GM18507 (cell line): ENCODE results near the gene IGFL3.
"Not testable (repeated sequence)": the region's sequence is repeated elsewhere in the genome, so short reads cannot be mapped to it uniquely, and the experiment has no call there.

Experiments used
- DNase-seq: peaks from one replicate; pipeline ENCODE4 v3.0.0; 2011; ENCODE audit warnings: low read depth; ENCODE audit not compliant: insufficient read length; ENCODE audit errors: extremely low spot score
- FAIRE-seq: peaks from 2 replicates; lab custom pipeline; 2011; peaks lifted over from hg19 to GRCh38; lab: Jason Lieb, UNC

The IGFL3 gene

DNA sequence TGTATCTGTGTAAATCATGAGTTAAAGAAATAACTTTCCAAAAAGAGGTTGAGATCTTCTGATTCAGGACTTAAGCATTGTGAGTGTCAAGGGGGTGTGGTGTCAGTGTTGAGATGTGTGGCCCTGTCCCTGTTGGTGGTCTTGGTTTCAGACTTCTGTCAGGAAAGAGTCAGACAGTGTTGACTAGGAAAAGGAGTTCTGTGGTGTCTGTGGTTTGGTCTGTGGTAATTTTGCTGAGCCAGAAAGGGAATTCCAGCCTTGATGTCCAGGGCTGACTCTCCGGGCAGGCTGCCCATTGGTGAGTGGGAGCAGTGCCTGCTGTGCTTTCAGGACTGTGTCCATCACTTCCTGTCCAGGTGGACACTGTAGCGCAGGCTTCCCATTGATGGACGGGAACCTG is 43.9 kb downstream of the IGFL3 start:
- FAIRE-seq, result no peak
- DNase-seq, result no peak

DNA sequence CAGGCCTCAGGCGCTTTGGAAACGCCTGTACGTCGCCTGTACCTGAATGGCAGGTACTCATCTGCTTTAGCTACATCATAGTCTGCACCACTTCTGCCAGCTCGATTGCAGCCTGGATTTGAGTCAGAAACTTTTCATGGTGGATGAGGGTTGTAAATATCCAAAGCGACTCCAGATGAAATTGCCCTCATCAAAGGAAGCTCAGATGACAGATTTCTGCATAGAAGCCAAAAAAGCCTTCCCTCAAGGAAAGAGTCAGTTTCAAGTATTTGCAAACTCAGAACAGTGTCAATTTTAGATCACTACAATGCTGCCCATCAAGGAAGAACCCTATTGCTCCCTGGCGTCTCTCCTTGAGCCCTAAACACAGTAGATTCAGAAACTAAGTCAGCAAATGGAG is 44.9 kb downstream of the IGFL3 start:
- DNase-seq (no peak), FAIRE-seq (no peak)

DNA sequence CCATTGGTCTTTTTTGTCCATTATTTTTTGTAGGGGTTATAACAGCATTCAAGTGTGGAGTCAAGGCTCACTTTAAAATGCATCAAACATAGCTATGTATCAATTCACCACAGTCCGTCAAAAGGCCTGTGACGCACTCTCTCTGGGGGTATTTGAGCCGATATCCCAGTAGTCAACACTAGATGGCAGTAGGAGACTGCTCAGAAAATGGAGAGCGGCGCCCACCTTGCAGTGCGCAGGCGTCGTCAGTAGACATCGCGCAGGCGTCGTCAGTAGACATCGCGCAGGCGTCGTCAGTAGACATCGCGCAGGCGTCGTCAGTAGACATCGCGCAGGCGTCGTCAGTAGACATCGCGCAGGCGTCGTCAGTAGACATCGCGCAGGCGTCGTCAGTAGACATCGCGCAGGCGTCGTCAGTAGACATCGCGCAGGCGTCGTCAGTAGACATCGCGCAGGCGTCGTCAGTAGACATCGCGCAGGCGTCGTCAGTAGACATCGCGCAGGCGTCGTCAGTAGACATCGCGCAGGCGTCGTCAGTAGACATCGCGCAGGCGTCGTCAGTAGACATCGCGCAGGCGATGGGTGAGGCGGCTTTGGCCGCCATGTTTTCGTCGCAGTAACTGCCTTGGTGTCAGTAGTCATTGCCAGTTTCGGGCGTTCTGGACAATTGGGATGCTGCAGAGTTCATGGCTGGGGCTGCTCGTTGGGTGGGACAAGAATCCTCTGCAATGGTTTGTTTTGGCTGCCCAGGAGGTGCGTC is 45.7 kb downstream of the IGFL3 start:
- DNase-seq, FAIRE-seq: not testable (repeated sequence)

DNA sequence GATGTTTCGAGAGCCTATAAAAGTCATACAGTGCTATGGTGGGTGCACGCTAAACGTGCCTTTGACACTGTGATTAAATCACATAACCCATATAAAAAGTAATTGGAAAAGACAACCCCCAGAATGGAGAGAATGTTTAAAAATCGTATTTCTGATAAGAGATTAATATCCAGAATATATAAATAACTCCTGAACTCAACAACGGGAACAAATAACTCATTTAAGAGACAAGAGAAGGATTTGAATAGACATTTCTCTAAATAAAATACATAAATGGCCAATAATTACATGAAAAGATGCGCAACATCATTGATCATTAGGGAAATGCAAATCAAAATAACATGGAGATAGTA is 46.7 kb downstream of the IGFL3 start:
- no peak for FAIRE-seq
- DNase-seq, result no peak

DNA sequence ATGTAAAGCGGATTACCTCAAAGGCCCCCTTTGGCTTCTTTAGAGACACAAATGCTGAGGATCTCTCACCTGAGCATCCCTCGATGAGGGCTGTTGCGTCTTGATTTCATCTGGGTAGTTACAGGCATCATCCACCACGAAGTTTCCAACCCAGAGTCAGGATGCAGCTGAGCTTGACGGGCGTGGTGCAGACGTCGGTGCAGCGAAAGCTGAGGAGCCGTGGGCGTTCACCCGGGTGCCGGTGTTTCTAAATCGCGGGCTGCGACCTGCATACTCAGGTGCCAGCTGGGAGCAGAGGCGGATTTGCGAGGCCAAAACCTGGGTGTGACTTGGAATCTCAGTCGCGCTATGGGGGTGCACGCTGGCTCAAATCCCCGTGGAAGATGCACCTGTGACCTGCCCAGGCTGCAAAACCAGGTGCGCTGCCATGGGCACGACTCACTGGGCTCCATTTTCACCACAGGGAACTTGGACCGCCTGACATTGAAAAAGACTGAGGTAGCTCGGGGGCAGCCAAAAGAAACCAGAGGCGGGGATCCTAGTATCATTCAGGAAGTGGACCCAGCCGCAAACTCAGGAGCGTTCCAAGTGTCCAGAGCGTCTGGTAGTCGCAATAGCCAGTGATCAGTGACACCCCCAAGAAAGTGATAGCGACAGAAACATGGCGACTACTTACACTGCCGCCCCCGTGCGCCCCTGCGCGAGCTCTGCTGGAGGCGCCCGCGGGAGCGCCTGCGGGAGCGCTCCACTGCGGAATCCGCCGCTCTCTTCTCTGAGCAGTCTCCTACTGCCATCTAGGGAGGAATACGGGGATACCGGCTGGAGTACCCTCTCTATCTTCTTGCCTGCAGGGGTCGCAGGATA is 47.3 kb downstream of the IGFL3 start:
- DNase-seq, result no peak
- no peak for FAIRE-seq

DNA sequence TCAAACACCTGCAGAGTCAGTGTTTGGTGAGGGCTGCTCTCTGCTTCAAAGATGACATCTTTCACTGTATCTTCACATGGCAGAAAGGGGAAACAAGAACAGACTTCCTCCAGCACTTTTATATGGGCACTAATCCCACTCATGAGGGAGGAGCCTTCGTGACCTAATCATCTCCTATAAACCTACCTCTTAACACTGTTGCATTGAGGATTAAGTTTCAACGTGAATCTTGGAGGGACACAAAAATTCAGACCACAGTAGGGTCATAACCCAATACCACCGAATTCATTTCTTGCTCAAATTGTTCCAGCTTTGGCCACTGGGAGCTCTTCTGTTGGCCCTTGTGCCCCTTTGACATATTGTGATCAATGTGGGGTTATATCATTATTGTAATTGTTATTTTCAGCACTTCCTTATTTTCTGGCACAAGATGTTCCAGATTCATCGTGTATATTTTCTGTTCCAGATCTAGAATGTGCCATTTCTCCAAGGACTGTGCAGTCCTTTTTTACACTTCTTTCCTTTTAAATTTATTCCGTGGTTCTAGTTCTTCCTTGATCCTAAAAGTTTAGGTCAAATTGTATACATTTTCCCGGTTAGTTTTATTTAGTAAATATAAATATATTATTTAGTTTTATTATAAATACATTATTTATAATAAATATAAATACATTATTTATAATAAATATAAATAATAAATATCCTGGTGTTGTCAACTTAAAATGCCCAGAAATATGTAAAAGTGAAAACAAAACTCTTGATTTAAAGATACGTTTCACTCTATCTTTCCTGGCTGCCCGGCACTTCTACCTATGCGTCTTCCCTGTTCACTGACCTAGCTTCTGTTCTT is 48.2 kb downstream of the IGFL3 start:
- FAIRE-seq (no peak), DNase-seq (no peak)

DNA sequence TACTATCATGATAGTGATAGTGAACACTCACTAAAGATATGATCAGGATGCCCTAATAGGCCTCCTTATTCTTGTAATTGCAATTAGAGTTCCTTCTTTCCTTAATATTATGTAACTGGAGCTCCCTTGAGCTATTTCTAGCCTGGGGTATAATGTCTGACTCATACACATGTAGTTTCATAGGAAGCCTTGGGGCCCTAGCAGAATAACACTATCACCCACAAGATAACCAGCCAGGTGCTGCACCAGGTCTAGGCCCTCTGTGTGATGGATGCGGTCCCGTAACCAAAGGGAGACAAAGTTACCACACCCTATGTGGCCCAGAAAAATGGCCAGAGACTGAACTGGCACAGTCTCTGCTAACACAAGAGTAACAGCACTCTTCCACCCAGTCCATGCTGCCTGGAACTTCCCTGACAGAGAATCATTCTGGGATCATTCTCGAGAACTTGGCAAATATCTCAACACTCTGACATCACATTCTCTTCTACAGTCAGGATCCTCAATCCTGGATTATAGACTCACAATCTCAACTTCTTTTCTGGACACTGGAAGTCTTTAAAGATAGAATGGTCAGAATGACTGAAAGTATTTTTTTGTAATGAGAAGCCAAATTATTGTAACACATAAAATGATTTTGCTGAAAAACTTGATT is 51.1 kb downstream of the IGFL3 start:
- no peak for FAIRE-seq
- DNase-seq, result no peak
